ENCODE measurements around the gene FOLR3.
"Not testable (repeated sequence)": the region's sequence is repeated elsewhere in the genome, so short reads cannot be mapped to it uniquely, and the experiment has no call there.

The FOLR3 gene

GRCh38 chr11:72169046-72169555, 33.6 kb downstream of the FOLR3 start:
- not testable (repeated sequence) for DNase-seq

- DNase-seq = not testable (repeated sequence)
Observed at GRCh38 chr11:72169754-72170153, 34.2 kb downstream of the FOLR3 start.

GRCh38 chr11:72172043-72172442, 36.5 kb downstream of the FOLR3 start:
- DNase-seq = not testable (repeated sequence)

DNA sequence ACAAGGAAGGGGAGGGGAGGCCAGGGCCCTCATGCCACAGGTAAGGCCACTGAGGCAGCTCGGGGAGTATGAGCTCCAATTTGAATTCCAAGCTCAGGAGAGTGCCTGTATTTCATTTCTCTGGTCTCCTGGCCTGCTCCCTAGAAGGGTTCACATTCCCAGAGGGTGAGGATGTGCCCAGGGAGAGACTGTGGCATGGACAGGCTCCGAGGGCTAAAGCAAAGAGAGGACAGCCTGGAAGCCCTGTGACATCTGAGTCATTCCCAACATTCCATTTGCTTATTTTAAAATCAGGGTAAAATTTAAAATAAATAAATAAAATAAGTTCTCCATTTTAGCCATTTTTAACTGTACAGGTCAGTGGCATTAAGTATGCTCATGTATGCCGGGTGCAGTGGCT, 37.8 kb downstream of the FOLR3 start:
- no peak for DNase-seq

DNA sequence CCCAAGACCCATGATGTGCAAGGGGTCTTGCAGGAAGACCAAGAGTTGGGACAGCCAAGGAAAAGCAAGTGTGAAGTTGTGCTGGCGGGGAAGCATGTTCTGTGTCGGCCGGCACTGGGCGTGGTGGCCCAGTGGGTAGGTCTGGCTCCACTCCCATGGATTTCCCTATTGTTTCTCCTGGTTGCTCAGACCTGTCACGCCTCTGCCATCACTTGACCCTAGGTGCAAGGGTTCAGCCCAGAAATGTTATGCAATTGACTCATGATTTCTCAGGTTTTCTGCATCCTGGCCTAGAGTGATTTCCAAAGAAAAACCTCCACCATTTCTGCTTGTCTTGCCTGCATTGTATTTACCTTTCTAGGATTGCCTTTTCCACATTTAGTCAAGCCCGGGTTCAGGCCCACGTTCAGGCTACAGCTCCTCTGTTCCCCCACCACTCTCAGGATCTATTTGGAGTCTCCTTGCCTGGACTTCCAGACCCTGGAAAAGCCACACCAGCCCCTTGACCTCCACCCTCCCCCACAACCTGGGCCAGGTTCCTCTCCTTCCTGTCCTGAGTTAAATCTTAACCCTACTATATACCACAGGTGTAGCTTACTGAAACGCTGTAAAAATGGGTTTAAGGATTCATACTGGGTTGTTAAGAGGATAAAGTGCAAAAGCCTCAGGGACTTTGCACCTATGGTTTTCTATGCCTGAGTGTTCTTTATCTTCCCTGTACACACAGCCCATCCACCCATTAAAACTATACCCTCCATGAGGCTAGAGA, 39.0 kb downstream of the FOLR3 start:
- DNase-seq = no peak

DNA sequence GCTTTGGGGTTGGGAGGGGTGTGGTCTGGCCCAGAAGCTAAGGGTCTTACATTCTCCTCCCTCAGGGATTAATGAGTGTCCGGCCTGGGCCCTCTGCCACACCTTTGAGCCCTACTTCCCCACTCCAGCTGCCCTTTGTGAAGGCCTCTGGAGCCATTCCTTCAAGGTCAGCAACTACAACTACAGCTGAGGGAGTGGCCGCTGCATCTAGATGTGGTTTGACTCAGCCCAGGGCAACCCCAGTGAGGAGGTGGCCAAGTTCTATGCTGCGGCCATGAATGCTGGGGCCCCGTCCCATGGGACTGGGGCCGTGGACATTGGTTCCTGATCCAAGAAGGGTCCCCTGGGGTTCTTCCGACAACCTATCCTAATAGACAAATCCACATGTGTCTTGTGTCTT, 42.1 kb downstream of the FOLR3 start:
- DNase-seq = no peak

DNA sequence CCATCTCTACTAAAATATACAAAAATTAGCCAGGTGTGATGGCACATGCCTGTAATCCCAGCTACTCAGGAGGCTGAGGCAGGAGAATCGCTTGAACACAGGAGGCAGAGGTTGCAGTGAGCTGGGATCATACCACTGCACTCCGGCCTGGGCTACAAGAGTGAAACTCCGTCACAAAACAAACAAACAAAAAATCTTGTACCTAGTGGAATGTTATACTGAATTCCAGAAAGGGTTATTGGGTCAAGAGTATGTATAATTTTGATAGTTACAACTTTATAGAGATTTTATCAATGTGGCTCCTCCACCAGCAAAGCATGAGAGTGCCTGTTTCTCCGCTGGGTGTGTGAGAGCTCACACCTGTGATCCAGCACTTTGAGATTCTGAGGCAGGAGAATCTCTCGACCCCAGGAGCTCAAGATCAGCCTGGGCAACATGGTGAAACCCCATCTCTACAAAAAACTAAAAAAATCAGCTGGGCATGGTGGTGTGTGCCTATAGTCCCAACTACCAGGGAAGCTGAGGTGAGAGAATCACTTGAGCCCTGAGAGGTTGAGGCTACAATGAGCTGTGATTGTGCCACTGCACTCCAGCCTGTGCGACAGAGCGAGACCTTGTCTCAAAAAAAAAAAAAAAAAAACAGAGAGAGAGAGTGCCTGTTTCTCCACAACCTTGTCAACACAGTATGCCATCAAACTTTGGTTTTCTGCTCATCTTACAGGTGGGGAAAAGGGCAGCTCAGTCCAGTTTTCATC, 43.7 kb downstream of the FOLR3 start:
- DNase-seq = no peak

DNA sequence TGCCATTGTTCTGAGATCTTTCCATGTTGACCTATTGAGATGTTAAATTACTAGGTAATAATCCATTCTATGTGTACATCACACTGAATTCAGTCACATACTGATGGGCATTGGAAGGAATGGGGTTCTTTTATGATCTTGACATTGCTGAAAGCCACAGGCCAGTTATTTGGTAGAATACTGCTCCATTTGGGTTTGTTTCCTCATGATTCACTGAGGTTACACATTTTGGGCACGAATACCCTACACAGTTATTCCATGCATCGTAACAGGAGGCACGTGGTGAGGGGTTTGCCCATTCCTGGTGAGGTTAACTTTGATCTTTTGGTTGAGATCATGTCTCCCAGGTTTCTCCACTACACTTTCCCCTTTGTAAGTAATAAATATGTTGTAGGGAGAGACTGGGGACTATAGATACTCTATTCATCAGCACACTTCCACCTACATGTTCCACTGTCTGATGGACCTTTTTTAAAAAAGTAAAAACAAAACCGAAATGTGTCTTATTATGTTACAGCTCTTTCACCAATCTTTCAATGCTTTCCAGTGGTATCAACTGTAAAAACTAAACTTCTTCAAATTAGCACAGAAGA, 44.4 kb downstream of the FOLR3 start:
- DNase-seq = no peak

DNA sequence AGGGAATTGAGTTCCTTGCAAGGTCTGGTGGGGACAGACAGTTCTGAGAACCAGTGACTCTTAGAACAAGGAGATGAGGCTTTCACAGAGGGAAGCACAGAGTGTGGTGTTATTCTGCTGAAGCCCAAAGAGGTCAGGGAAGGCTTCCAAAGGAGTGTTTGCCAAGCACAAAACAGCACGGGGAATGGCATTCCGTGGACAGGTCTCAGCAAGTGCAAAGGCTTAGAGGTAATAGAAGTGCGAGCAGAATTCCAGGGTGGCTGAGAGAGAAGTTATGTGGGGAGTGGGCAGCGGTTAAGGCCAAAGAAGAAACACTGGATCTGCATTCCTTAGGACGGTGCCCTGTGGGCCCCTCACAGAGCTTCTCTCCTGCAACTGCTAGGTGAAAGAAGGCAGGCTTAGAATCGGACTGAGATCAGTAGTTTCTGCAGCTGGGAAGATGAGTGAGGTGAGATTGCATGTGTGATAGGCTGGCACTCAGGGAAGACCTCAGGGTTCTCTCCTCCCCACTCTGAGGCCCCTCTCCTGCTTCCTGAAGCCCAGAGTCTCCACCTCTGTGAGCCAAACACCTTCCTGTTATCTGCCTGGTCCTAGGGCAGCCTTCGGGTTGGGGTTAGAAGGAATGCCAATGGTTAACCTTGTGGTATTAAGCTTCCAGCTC, 45.5 kb downstream of the FOLR3 start:
- DNase-seq = not testable (repeated sequence)

- not testable (repeated sequence) for DNase-seq
Observed at GRCh38 chr11:72181553-72181958, 46.0 kb downstream of the FOLR3 start.

GRCh38 chr11:72188267-72188666, 52.7 kb downstream of the FOLR3 start:
- no peak for DNase-seq

All from NCI-H524 treated with DMSO at 0.1 percent for 48 hours (cell line).